Lower lobe of right lung (tissue), 2 donors: ENCODE measurements around the gene FCER1A. TPM values are rescaled to one million over a fixed set of nuclear protein-coding genes. Genes with fewer than 3 reads are reported as not detected.

Experiments
- ATAC-seq, 2 donors: fragments of 200-7000 bp; cut with Tn5 transposase; one replicate each; pipeline ENCODE4 v1.9.1; 2020 to 2022; ENCODE audit warnings: mild to moderate bottlenecking in 2 of 2, moderate library complexity in 2 of 2
- DNase-seq: peaks from one replicate; pipeline ENCODE4 v3.0.0-alpha.2; 2020
- H3K27ac ChIP-seq: fragments of 200-600 bp; one replicate; pipeline ENCODE4 v1.8.0; 2022
- H3K27me3 ChIP-seq: fragments of 200-600 bp; one replicate; pipeline ENCODE4 v1.8.0; 2022; ENCODE audit warnings: low read depth
- H3K36me3 ChIP-seq: fragments of 200-600 bp; one replicate; pipeline ENCODE4 v1.8.0; 2022; ENCODE audit warnings: mild to moderate bottlenecking
- H3K4me1 ChIP-seq: fragments of 200-600 bp; one replicate; pipeline ENCODE4 v1.8.0; 2022
- H3K4me3 ChIP-seq: fragments of 200-600 bp; one replicate; pipeline ENCODE4 v1.8.0; 2022; ENCODE audit warnings: mild to moderate bottlenecking
- H3K9me3 ChIP-seq: fragments of 200-600 bp; one replicate; pipeline ENCODE4 v1.8.0; 2022
- CTCF ChIP-seq: fragments of 200-600 bp; IDR thresholded peaks from one replicate; pipeline ENCODE4 v1.8.0; 2022; ENCODE audit warnings: antibody characterized with exemption, mild to moderate bottlenecking
- intact Hi-C: fragments of 100-400 bp; cut with DNase I; formaldehyde crosslinking; loops from one replicate; pipeline ENCODE4 v1.11.0; 2022
- total RNA-seq: library from RNA; stranded (reverse); fragmentation: NEBNext Ultra II Directional; extraction: Animal tissue kit (Norgen Biotek cat#: 25700); gene quantifications from one replicate; pipeline ENCODE4 v1.2.1, GENCODE V29; 2021
- donor health status: DM: no; HTN: yes; CAD: no; lungs with severe emphysema.

The FCER1A gene
- total RNA-seq, 1 donor from 2014 or later, result 8.8 TPM

- Histone ChIP-seq H3K4me3 (no peak overlapping the region), H3K36me3 (no peaks in the 10 kb centered on the region), H3K4me1 (no peaks in the 10 kb centered on the region), H3K9me3 (no peaks in the 10 kb centered on the region), H3K27me3 (no peaks in the 10 kb centered on the region), H3K27ac (no peak overlapping the region)
- intact Hi-C loops, result no loop called here
- DNase-seq, result no peak
- no peak for TF ChIP-seq CTCF
- ATAC-seq, result no peak
Measured at GRCh38 chr1:159296706-159297375, 5.3 kb upstream of the FCER1A start.

- TF ChIP-seq CTCF, result no peak
- Histone ChIP-seq H3K27ac (no peak overlapping the region), H3K4me3 (no peak overlapping the region), H3K4me1 (no peaks in the 10 kb centered on the region), H3K27me3 (no peaks in the 10 kb centered on the region), H3K36me3 (no peaks in the 10 kb centered on the region), H3K9me3 (no peaks in the 10 kb centered on the region)
- intact Hi-C loops, result no loop called here
- no peak for DNase-seq
- ATAC-seq, result no peak
Measured at GRCh38 chr1:159300146-159300545, 2.0 kb upstream of the FCER1A start.

GRCh38 chr1:159307346-159308020 lies 5.3 kb downstream of the FCER1A start:
- Histone ChIP-seq H3K36me3 (no peaks in the 10 kb centered on the region), H3K27ac (no peak overlapping the region), H3K4me3 (no peak overlapping the region), H3K27me3 (no peaks in the 10 kb centered on the region), H3K9me3 (no peaks in the 10 kb centered on the region), H3K4me1 (no peaks in the 10 kb centered on the region)
- DNase-seq (no peak), ATAC-seq (no peak)
- intact Hi-C loops, result no loop called here
- no peak for TF ChIP-seq CTCF

GRCh38 chr1:159311679-159312078 lies 9.5 kb downstream of the FCER1A start:
- intact Hi-C loops, result no loop called here
- H3K9me3 ChIP-seq, result no peaks in the 10 kb centered on the region
- ATAC-seq (no peak), DNase-seq (no peak)
- H3K4me3 ChIP-seq, result no peak overlapping the region
- no peak overlapping the region for H3K27ac ChIP-seq
- no peaks in the 10 kb centered on the region for H3K36me3 ChIP-seq
- no peak for TF ChIP-seq CTCF
- no peaks in the 10 kb centered on the region for H3K27me3 ChIP-seq
- H3K4me1 ChIP-seq, result no peaks in the 10 kb centered on the region

GRCh38 chr1:159315381-159315780 lies 13.2 kb downstream of the FCER1A start:
- intact Hi-C loops, result no loop called here
- Histone ChIP-seq H3K27me3 (no peaks in the 10 kb centered on the region), H3K36me3 (no peaks in the 10 kb centered on the region), H3K9me3 (no peaks in the 10 kb centered on the region), H3K27ac (no peak overlapping the region), H3K4me1 (no peaks in the 10 kb centered on the region), H3K4me3 (no peak overlapping the region)
- ATAC-seq (no peak), DNase-seq (no peak)
- no peak for TF ChIP-seq CTCF
